Stimulated activated CD8-positive, alpha-beta memory T cell treated with anti-CD3 and anti-CD28 coated beads, Interleukin-7, amount 100 ng/mL, for 1 hour (primary cell): ENCODE results near the gene ZC3H14.

Experiments used
- DNase-seq, 2 donors: peaks; one replicate each; pipeline ENCODE4 v3.0.0-alpha.2; 2020; ENCODE audit warnings: low read depth in 2 of 2

The ZC3H14 gene

DNA sequence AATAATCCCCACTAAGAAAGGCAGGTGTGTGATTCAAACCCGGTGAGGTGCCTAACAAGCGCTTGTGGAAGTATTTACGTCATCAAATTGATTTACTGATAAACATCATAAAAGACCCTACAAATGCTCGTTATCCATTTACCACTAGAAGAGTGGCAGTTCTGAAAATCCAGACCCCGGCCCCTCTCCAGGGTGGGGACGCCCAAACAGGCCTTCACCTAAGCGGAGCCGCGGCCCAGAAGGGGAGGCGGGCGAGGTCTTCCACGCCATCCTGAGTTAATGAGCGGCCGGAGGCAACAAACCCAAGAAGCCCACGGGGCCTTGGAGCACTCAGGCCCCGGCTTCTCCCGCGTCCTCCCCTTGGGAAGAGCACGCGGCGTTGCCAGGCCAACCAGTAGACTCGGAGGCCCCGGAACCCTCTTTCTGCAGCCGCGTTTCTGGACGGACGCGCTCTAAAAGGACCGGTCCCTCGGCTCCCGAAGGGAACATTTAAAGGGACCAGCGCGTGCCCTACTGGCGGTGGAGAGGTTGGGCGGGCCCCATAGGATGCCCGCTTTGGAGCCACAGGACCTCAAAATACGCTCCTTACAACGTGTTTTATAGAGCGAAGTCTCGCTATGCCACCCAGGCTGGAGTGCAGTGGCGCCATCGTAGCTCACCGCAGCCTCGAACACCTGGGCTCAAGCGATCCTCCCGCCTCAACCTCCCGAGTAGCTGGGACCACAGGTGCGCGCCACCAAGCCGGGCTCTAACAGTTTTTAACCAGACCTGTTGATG lies 11.6 kb upstream of the ZC3H14 start:
- no peak for DNase-seq

DNA sequence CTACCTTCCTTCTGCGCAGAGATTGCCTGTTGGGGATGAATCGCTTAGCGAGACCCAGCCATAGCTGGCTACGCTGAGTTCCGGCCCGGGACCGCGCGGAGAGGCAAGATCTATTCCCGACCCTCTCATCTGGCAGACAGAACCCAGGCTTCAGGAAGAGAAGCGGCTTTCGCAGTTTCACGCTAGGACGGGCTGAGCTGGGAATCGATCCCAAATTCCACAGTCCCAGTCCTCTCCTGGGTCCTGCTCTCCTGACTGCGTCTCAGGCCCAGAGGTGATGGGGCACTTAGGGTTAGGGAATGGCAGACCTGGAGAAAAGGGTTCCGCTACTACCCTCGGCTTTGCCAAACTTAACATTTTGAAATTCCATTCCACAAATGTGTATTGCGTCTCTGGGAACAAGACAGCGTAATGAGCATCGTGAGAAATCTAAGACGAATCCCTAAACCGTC lies 10.8 kb upstream of the ZC3H14 start:
- no peak for DNase-seq

DNA sequence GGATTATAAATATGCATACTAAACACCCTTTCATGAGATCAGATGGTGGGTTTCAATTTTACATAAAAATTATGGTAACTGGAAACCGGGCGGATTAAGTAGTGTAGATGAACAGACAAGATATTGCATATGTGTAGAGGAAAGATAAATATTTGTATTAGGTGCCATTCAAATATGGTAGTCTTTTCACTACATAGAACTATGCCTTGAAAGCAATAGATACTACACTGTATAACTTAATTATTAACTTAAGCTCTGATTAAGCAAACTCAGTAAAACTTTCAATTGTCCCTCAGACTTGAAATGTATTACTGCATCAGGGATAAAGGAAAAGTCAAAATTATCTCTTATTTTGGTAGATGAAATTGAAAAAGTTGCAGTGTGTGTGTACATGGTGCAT lies 10.0 kb upstream of the ZC3H14 start:
- no peak for DNase-seq

DNA sequence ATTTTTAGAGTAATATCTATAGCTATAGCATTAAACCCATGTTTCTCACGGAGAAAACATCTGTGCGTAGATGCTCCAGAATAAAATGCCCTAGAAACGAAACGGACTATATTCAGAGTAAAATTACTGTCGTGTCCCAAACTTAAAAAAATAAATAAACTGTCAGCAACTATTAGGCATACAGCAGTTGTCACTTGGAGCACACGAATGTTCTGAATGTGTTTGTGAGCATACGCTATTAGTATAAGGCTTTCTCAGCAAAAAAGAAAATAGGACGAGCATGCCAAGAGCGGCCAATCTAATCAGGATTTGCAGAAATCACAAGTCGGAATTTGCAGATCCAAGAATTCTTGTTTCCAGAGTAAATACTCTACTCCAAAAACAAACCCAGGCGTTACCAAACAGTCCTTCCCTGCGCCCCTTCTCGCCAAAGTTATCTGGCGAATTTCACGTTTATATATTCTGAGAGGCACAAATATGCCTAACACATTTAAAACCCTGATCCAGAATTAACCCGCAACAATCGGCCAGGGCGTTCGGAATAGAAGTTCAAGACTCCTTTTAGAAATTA lies 8.9 kb upstream of the ZC3H14 start:
- no peak for DNase-seq

DNA sequence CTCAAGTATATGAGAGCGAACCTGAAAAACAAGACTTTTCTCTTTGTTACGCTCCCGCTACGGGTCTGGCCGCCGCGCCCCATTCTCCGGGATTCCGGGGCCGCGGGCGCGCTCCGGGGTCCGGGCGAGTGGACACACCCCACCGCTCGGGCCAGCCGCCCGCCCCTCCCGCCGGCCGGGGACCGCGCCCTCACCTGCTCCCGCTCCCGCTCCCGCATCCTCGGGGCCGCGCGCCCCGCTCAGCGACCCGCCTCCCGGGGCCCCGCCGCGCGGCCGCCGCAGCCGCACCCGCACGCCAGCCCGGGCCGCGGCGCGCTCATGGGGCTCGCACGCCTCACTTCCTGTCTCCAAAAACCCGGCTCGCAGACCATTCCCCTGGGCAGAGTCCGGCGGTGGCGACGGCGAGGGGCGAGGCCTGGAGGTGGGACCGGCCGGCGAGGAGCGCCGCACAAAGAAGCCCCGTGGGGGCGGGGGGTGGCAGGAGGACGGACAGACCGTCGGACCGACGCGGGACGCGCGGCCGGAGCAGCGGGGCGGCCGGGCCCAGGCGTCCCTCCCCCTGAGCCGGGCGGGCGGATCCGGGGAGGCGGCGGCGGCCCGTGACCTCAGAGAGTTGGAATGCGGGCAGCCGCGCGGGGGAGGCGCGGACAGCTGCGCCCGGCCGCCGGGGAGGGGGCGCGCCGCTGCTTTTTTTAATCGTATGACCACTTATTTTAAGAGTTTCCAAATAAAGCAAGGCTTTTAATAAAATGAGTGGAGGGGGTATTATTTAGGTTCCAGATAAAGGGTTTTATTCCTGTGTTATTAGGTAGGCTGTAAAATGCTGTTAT lies 8.2 kb upstream of the ZC3H14 start, which contains the start of gene PTPN21:
PTPN21 (minus strand) TSS at position 551 of the 830 bp plus-strand sequence. CDS start 4,590 bp downstream, outside the sequence.
- no peak for DNase-seq

DNA sequence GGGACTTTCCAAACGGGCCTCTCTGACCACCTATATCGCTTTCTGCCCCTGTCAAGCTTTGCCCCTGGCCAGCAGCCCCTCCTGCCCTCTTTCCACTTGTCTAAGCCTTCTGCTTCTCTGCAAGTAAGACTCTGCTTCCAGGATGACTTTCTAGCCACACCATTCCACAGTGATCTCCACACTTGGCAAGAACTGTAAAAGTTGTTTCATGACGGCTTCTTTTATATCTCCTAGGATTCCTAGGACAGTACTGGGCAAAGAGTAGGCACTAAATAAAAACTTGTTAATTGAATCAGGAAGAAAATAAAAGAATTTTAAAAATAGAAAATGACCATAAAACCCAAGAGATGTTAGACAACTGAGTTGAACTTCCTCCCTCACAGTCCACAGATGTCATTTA lies 6.3 kb upstream of the ZC3H14 start:
- DNase-seq, result no peak

DNA sequence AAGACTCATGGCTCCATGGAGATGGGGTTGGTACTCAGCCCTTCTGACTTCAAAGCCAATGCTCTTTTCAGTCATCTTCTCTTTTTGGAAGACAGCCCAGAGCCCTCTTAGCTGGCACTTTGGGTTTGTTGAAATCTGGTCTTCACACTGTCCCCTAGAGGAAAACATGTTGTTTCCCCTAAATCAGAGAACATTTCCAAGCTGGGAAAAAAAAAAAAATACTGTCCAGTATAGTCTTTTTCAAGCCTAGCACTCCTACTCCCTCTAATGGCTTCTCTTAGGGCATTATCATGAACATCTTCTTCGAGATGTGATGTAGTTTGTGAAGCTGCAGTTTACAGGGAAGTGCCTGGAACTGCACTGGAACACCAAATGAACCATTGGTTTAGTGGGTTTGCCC lies 3.0 kb upstream of the ZC3H14 start:
- DNase-seq, result no peak

DNA sequence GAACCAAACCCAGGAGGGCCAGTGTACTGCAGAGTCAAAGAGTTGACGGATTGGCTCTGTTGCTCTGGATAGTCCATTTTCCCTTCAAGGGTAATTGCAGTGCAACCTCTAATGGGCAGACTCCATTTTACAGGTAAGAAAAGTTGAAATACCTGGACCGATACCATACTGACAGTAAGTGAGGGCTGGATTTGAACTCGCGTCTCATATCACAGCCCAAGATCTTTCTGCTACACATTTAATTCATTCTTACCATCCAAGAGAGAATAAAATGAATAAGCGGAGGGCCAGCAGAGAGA lies 356 bp upstream of the ZC3H14 start:
- DNase-seq, result no peak

DNA sequence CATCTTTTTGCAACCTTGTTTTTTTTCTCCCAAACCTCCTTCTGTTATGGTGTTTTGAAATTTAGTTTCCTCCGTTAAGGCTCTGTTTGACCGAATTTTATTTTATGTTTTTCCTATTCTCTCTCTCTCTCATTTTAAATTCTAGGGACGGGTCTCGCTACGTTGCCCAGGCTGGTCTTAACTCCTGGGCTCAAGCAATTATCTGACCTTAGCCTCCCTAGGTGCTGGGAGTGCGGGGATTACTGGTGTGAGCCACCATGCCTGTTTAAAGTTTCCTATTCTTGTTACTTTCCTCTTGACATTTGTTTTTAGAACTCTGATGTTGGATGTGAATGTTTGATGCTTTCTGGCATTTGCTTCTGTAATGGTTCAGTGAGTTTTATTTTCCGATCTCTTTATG lies 1.0 kb downstream of the ZC3H14 start:
- no peak for DNase-seq

DNA sequence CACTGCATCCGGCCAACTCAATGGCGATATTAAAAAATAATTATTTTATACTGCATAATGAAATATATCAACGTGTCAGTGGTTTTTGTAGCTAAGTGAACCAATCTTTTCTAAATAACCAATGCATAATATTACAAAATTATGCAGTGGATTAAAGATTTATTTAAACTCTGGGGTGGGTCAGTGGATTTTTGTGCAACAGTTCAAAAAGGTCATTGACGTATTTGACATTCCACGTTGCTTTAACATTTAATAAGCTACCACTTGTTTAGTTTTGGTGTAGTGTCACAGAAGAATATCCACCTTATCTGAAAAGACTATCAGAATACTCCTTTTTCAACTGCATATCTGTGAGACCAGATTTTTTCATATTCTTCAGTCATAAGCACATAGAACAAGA lies 2.6 kb downstream of the ZC3H14 start:
- DNase-seq, result no peak

DNA sequence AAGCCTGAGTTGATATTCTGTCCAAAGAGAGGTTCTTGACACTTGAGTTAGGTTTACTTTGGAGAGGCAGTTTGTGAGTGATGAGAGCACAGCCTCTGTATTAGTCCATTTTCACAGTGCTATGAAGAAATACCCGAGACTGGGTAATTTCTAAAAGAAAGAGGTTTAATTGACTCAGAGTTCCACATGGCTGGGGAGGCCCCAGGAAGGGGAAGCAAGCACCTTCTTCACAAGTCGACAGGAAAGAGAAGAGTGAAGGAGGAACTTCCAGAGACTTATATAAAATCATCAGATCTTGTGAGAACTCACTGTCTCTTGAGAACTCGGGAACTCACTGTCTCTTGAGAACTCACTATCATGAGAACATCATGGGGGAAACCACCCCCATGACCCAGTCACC lies 5.4 kb downstream of the ZC3H14 start:
- DNase-seq, result no peak

DNA sequence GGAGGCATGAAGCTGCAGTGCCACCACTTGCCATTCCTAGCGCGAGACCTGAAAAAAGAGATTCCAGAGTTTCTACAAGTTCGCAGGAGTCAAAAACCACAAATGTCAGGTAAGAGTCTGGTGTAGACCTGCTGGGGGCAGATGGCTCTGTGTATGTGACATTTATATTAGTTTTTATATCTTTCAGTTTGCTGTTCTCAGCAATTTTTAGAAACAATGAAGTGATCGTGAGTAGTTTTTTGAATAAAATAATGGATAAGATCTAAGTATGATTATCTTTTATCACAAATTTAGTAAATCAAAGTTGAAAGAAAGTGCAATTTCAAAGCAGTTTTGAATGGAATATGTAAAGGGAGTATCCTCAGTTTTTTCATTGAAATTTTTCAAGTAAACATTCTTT lies 9.3 kb downstream of the ZC3H14 start:
- no peak for DNase-seq

DNA sequence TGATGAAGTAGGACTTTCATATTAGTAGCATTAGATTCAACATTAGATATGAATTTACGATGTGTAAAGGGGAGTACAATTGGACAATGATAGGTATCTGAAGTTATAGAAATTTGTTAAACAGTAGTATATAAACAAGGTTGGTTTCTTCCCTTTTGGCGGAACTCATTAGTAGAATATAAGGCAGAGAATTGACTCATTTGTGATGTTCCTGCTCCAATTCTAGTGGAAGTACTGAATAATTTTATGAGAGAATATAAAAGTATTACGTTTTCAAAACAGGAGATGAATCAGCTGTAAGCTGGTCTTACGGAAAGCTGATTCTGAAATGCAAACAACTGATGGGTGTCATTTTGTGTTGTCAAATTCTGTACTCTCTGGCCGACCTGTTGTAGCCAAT lies 13.4 kb downstream of the ZC3H14 start:
- DNase-seq, result no peak

DNA sequence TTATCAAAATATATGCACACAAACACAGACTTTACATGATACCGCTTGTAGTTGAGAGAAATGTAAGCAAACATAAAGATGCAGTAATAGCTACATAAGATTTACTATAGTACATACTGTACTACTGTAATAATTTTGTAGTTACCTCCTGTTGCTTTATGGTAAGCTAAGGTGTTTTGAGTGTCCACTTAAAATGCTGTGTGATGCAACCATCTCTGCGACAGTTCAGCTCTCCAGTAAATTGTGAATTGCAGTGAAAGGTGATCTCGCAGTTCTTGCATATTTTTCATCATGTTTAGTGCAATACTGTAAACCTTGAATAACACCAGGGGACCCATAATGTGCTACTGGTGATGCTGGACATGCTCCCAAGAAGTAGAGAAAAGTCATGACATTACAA lies 21.6 kb downstream of the ZC3H14 start:
- DNase-seq, result no peak

DNA sequence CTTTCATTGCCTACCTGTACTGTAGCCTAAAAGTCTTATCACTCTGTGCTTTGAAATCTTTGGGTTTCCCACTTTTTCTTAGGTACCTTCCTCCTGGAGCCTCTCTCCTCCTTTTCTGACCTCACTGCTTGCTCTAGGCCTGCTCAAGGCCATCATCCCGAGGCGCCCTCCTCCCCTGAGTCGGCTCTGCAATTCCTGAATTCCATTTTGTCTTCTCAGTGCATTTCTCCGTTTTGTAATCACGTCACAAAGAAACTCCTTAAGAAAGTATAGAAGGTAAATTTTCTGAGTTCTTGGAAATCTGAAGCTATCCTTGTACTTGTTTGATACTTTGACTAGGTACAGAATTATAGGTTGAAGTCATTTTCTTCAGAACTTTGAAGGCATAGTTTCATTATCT lies 25.2 kb downstream of the ZC3H14 start:
- DNase-seq, result no peak

DNA sequence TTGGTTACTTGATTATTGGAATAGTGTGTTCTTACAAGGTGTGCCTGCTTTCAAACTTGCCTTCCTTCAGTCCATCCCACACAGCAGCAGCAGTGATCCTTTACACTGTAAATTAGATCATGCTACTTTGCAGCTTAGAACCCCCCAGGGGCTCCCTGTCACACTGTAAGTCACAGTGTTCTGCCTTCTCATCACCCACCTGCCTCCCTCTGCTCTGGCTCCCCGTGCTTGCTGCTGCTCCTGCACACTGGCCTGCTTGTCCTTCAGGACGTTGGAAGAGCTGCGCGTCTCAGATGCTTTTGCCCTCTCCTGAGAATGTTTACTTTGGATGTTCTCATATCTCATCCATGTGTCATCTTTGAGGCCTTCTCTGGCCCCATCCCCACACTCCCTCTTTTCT lies 27.3 kb downstream of the ZC3H14 start:
- DNase-seq, result no peak

DNA sequence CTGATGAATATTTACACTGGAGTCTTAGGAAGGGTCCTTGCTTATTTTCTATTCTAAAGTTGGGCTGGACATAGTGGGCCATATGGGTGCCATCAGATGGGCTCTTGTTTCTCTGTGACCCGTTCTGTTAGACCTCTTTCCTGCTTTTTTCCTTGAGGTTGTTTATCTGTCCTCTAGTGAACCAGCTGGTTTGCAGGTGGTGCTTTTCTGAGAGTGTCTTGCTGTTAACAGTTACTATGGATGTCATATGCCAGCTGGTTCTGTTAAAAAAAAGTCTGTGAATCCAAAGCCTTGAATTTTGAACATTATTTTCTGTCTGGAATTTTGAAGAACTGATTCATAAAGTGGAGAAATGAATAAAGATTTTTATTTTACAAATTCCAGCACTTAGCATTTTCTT lies 29.2 kb downstream of the ZC3H14 start:
- no peak for DNase-seq

DNA sequence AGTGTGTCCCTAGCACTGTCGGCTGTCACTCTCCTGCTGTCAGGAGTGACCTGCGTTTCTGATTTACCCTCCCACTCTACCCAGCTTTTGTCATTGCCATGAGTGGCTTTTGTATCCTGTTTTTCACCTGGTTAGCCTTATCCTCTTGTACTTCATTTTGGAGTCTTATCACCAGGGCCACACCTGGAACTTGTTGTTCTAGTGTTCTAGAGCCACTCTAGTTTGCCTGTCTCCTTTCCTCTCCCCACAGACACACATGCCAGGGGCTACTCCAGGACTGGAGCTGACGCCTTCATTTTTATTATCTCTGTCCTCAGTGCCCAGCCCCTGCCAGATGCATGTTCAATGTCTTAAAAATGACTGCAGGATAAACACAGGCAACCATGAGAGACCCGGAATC lies 34.2 kb downstream of the ZC3H14 start:
- no peak for DNase-seq

DNA sequence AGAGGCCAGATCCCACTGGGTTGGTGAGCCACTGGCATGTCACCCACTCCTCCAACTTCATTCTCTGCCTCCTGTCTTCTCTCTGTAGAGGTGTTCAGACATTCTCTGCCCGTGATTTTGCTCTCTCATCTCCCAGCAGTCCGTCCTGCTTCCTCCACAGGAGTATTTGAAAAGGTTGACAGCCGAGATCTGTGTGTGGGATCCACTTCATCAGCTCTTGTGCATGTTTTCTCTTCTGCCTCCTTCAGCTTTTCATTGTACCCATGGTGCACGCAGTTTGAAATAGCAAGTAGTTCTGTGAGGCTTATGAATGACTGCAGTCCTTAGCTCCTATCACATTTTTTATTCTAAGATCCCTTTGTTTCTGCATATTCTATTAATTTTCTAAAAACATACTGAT lies 34.8 kb downstream of the ZC3H14 start:
- no peak for DNase-seq

DNA sequence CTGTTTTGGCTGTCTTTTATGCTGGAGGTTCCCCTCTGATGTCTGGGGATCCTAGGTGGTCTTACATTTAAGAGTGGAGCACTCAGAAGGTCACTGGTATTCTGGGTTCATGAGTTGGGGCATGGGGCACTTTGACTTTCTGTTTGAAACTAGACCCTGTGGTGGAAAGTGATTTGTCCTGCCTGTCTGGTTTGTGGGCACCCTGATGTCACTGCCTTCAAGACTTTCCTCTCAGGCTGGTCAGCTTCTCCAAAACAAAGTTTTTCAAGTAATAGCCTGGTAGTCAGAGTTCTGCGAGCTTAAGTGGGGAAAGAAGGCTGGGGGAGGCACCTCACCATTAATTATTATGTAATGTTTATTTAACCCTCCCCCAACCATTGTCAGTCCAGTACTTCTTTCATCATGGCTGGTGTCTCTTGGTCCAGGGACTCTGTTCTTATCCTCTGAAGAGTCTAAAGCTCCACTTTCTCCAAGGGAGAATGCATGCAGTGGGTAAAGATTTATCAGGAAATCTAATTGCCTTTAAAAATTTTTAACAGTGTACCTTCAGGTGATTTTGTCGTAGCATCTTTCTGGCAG lies 35.3 kb downstream of the ZC3H14 start:
- DNase-seq, result no peak

DNA sequence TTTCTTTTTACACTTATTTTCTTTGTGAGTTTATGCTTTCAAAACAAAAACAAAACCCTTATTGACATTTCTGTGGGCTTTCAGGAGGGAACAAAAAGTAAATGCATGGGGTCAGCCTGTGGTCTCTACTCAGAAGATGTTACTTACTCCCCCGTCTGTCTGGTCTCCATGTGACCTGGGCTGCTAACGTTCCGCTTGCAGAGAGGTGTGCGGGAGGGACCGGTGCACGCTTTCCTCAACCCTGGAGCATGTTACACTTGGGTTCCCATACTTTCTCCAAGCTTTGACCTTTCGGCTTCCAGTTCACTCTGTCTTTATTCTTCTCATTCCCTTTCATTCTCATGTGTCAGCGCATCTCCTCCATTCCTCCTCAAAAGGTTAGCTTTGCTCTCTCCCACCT lies 36.5 kb downstream of the ZC3H14 start:
- DNase-seq, result no peak

DNA sequence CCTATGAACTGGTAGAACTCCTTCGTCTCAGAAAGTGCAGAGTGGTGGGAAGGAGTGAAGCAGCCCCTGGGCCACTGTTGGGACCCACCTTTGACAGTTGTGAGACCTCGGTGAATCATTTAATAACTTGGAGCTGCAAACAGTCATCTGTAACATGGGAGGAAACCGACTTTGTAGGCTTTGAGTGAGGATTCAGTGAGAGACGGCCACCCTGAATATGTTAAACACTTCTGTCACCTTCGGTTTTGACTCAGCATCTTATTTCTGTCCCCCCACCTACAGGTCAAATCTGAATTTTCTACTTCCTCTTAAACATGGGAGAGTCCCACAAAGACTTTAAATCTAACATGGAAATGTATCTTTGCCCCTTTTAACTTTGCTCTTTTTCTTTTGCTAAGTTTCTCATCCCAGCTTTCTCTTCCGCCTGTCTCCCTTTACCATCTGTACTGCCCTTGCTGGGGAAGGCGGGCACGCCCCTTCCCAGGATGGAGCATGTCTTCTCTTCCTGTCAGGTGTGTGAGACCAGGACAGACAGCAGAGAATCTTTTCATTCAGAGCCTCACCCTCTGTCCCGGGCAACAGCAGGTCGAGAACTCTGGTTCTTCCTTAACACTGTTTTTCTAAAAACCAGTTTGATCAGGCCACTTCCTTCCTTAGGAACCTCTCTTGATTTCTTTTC lies 37.1 kb downstream of the ZC3H14 start:
- no peak for DNase-seq
